Kidney glomerular epithelial cell (primary cell): ENCODE data around the gene SCN4A.

Source experiments
- DNase-seq: peaks from one replicate; lab custom pipeline; 2025; lab: John Stamatoyannopoulos, UW

The SCN4A gene

DNA sequence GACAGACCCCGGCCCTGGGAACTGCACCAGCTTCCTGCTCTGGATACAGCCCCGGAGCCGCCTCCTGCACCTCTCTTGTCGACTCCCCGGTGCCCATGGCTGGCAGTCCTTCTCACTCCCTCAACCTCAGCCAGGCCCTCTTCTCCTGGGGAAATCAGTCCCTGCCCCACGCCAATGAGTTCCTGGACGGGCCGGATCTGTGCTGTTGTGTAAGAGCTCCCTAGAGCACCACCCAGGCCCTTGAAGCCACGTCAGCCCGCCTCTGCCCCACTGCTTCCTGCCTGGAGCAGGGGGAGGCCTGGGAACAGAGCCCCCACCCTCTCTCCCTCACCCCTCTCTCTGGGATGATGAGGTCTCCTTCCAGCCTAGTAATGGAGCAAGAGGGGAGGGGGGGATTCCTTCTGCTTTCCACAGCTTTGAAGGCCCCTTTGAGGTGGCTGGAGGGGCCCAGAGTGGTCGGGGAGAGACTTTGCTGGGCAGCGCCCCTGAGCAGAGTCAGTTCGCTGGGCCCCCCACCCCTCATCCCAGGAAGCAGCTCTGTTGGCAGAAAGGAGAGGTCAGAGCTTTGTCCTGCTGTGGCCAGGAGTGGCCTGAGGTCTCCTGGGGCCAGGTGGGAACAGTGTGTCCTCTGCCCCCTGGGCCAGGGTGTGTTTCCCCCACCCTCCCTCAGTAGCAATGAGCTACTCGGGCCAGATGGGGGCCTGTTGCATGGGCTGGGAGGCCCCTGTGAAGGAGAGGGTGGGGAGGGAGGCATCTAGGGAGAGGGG lies 29.2 kb upstream of the SCN4A start:
- DNase-seq = no peak

GRCh38 chr17:64001091-64001579 lies 28.4 kb upstream of the SCN4A start:
- DNase-seq = no peak

DNA sequence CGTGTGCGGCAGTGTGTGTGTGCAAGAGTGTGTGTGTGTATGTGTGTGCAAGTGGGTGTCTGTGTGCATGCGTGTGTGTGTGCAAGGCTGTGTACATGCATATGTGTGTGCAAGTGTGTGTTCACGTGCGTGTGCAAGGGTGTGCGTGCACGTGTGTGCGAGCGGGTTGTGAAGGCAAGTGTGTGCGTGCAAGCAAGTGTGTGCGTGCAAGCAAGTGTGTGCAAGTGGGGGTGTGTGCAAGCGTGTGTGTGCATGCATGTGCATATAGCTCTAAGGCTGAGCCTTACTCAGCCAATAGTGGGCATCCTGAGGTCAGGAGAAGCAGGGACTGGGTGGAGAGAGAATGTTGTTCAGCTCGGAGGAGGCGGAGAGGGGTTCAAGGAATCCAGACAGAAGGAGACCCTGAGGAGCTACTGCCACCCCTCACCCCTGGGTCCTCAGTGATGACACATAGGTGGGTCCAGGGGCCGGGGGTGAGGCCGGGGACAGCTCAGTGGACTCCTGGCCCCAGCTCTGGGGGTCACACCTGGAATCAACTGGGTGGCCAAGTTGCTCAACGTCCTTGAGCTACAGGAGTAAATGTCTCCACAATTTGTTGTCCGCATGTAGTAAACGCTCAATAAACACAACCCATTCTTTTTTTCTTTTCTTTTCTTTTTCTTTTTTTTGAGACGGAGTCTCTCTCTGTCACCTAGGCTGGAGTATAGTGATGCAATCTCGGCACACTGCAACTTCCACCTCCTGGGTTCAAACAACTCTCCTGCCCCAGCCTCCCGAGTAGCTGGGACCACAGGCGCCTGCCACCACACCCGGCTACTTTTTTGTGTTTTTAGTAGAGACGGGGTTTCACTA lies 27.2 kb upstream of the SCN4A start:
- no peak for DNase-seq

DNA sequence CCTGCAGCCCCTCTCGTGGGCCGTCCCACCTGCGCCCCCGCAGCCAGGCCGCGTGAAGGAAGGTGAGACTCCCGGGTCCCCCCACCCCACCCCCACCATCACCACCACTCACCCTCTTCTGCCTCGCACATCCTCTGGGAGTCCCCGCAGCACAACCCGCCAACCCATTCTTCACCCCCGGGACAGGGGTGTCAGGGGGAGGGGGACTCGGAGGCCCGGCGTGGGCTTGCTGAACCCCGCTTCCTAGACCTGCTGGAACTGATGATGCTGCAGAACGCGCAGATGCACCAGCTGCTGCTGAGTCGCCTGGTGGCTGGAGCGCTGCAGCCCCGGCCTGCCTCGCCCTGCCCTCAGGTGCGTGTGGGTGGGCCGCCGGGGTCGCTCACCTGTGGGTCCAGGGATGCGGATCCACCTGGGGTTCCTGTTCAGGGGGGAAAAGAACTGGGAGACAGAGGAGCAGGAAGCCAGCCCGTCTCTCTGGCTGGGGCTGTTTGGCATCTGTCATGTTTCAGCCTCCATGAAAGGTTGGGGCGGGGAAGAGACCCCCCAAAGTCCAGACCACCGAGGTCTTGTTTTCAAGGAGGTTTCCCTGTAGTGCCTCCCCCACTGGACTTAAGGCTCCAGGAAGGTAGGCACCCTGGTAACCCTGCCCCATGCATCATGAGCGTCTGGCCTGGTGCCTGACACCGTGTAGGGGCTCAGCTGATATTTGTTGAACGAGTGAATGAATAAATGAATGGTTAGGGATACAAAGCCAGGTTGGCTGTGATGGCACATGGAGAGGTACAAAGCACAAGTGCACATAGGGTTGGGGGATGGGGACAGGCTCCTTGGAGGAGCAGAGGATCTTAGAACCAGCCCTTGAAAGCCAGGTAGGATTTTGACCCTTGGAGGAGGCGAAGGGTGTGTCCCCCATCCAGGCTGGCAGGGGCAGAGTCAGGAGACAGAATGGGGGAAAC lies 26.3 kb upstream of the SCN4A start:
- no peak for DNase-seq

- DNase-seq = peak; percentile 21
Measured at GRCh38 chr17:63998050-63998720, 25.5 kb upstream of the SCN4A start, which contains the start of gene PRR29. Gene PRR29 (plus strand): TSS chr17:63998351. CDS start chr17:63998365, 14 bp downstream.

DNA sequence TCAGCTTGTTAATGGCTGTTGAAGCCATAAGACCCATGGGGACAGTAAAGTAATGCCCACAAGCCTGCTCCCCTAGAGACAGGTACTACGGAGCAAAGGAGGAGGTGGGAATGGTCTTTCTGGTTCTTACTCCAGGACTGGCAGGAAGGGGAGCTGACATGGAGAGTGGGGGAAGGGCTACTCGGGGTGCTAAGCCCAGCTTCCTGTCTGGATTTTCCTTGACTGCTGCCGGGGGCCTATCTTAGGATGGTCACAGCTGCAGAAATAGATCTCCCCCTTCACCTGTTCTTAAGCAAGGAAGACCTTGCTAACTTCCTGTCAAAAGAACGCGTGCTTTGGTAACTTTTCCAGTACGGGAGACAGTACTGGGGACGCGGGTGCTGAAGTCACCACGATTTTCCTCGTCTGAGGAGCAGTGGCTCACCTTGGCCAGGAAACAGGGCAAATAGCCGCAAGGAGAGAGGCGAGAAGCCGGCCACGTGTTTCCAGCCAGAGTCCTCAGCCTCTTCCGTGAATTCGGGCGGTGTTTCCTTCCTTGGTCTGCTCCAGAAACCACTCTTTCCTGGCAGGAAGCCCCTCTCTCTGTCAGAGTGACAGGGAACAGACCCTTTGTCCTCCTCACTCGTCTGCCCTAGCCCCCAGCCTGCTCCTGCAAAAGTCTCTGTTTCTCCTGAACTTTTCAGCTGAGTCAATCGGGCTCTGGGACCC lies 24.8 kb upstream of the SCN4A start:
- DNase-seq = no peak

DNA sequence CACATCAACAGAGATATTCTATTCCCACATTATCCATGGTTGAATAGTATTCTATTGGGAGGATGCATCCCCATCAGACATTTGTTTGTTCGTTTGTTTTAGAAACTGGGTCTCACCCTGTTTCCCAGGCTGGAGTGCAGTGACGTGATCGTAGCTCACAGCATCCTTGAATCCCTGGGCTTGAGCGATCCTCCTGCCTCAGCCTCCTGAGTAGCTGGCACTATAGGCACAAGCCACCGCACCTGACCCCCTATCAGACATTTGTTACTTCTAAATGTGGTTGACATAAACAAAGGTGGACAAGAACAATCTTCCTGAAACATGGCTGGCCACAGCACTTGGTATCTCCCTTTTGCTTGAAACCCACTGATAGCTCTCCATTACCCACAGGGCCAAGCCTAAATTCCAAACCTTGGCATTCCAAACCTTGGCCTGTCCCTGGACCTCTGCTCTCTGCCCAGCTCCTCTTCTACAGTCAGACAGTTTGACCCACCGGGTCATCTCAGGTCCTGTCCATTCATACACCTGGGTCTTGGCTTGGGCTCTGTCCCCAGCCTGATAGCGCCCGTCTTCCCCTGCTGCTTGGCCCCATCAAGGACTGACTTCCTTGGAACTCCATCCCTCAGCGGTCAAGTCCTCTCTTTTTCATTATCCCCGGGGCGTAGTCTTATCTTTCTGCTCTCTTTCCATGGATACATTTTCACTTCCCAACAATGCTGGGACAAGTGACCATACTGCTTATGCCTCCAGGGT lies 23.9 kb upstream of the SCN4A start:
- DNase-seq = no peak

DNA sequence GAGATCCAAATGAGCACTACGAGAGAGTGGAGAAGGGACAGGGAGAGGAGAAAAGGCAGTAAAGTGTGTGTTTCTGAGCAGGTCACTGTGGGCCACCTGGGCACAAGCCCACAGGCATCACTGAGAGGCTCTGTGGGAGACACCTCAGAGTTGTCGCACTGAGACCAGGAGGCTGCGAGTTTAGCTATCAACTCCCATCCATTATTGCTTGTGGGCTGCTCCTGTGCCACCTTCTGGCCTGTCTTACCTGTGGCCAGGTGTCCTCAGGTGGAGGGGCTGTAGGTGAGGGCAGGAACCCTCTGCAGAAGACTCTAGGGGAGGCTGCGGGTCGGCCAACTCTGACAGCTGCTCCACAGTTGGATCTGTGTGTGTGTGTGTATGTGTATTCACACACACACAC lies 22.9 kb upstream of the SCN4A start:
- DNase-seq = no peak

- DNase-seq = no peak
Measured at GRCh38 chr17:63993368-63993985, 20.8 kb upstream of the SCN4A start.

GRCh38 chr17:63991611-63992010 lies 18.9 kb upstream of the SCN4A start:
- no peak for DNase-seq

DNA sequence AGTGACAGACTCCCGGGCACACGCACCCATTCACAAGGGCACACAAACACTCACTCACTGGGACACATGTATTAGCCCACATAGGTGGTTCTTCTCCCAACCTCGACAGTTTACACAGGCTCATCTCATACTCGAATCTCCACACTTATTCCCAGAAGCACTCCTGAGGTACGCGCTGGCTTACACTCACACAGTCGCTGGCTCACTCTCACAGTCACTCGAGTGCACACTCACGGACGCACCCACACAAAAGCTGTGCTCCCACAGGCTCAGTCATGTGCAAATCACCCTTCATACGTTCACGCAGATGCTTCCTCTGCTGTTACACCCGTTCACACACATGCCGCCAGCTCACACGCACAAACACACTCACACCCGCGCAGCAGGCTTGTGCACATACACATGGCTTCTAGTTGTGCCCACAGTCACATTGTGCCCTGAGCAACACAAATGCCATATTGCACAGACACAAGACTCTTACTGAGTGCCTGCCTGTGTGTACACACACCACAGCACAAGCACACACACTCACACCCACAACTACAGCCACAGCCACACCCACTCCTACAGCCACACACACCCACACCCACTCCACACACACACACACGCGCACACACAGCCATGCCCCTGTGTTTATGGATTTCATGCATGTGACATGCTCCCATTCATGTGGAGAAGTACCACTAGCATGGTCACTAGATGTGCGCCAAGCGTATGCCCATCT lies 17.1 kb upstream of the SCN4A start:
- no peak for DNase-seq

- no peak for DNase-seq
Measured at GRCh38 chr17:63988741-63989621, 16.3 kb upstream of the SCN4A start.

- DNase-seq = no peak
Measured at GRCh38 chr17:63988127-63988478, 15.4 kb upstream of the SCN4A start.

- DNase-seq = no peak
Measured at GRCh38 chr17:63987221-63988126, 14.8 kb upstream of the SCN4A start.

DNA sequence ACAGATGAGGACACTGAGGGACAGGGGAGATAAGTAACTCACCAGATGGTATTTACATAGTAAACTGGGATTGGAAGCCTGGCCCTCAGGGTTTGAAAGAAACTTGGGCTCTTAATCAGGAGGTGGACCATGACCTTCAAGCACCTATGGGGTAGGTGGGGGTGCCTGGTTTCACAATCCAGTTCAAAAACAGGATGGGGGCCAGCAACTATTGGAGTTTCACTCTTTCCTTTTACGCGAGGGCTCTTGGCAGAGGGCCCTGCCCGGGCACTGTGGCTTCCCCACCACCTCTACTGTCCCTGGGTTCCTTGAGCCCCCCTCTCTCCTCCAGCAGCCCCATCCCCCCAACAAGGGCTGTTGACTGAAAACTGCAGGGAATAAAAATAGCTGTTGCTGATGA lies 14.1 kb upstream of the SCN4A start:
- DNase-seq = no peak

- DNase-seq = no peak
Measured at GRCh38 chr17:63985387-63986140, 12.8 kb upstream of the SCN4A start.
